Neural cell (in vitro differentiated cells): ENCODE data around the gene NCOA3. TPM values are rescaled to one million over a fixed set of nuclear protein-coding genes. Genes with fewer than 3 reads are reported as not detected.

Source experiments
- H2AFZ ChIP-seq: fragments of 200-600, 300-800 bp; sonication (generic), shearing (Covaris generic); 2 replicates; pipeline ENCODE4 v1.6.0; 2014; ENCODE audit warnings: low read depth, mild to moderate bottlenecking, antibody characterized with exemption, low read length, moderate library complexity
- H3F3A ChIP-seq: fragments of 200-600 bp; shearing (Covaris generic); 2 replicates; pipeline ENCODE4 v1.6.1; 2016; ENCODE audit warnings: mild to moderate bottlenecking, moderate library complexity, mixed read lengths, antibody characterized with exemption, low read length; ENCODE audit not compliant: insufficient read depth, poor library complexity, severe bottlenecking
- H3K27ac ChIP-seq: fragments of 200-600, 300-800 bp; sonication (generic), shearing (Covaris generic); 2 replicates; pipeline ENCODE4 v1.5.1; 2014; ENCODE audit warnings: mild to moderate bottlenecking, low read length, moderate library complexity
- H3K27me3 ChIP-seq: fragments of 300-800, 200-600 bp; sonication (generic), shearing (Covaris generic); 2 replicates; pipeline ENCODE4 v1.6.0; 2014; ENCODE audit warnings: mild to moderate bottlenecking, low read depth, low read length, moderate library complexity; ENCODE audit not compliant: insufficient read depth
- H3K36me3 ChIP-seq: fragments of 300-800, 200-600 bp; sonication (generic), shearing (Covaris generic); 2 replicates; pipeline ENCODE4 v1.5.1; 2014; ENCODE audit warnings: mild to moderate bottlenecking, antibody characterized with exemption, low read length, moderate library complexity; ENCODE audit not compliant: insufficient read depth
- H3K4me2 ChIP-seq: fragments of 300-800, 200-600 bp; sonication (generic), shearing (Covaris generic); 2 replicates; pipeline ENCODE4 v1.6.0; 2014; ENCODE audit warnings: mild to moderate bottlenecking, low read length
- H3K4me3 ChIP-seq: fragments of 300-800, 200-600 bp; sonication (generic), shearing (Covaris generic); 2 replicates; pipeline ENCODE4 v1.5.1; 2014; ENCODE audit warnings: mild to moderate bottlenecking, low read length, moderate library complexity
- H3K79me2 ChIP-seq: fragments of 200-600 bp; shearing (Covaris generic); replicated peaks from 2 replicates; pipeline ENCODE4 v1.6.0; 2014; ENCODE audit warnings: mild to moderate bottlenecking, low read length, moderate library complexity; ENCODE audit not compliant: insufficient read depth
- H3K9ac ChIP-seq: fragments of 300-800, 200-600 bp; sonication (generic), shearing (Covaris generic); 2 replicates; pipeline ENCODE4 v1.6.1; 2016; ENCODE audit warnings: mild to moderate bottlenecking, low read length, mixed read lengths
- H3K9me2 ChIP-seq: fragments of 200-600 bp; shearing (Covaris generic); 2 replicates; pipeline ENCODE4 v1.6.1; 2016; ENCODE audit warnings: mild to moderate bottlenecking, low read length, mixed read lengths; ENCODE audit not compliant: insufficient read depth
- H3K9me3 ChIP-seq: fragments of 200-600, 300-800 bp; sonication (generic), shearing (Covaris generic); 2 replicates; pipeline ENCODE4 v1.6.1; 2016; ENCODE audit warnings: mild to moderate bottlenecking, mixed run types, low read length, moderate library complexity, mixed read lengths
- H4K20me1 ChIP-seq: fragments of 200-600 bp; shearing (Covaris generic); 2 replicates; pipeline ENCODE4 v1.6.1; 2016; ENCODE audit warnings: mild to moderate bottlenecking, mixed run types; ENCODE audit not compliant: insufficient read depth
- EP300 ChIP-seq: fragments of 450-650 bp; conservative IDR thresholded peaks from 2 replicates; pipeline ENCODE4 v1.6.1; 2014; ENCODE audit warnings: antibody characterized with exemption, mild to moderate bottlenecking, moderate library complexity; ENCODE audit not compliant: poor library complexity, severe bottlenecking
- EZH2 ChIP-seq: fragments of 200-600, 300-800 bp; shearing (Covaris generic), sonication (generic); IDR thresholded peaks from 2 replicates; pipeline ENCODE4 v1.6.1; 2014; ENCODE audit warnings: antibody characterized with exemption, low read length, borderline replicate concordance, mild to moderate bottlenecking; ENCODE audit not compliant: insufficient read depth, poor library complexity, severe bottlenecking
- MXI1 ChIP-seq: fragments of 450-650 bp; conservative IDR thresholded peaks from 2 replicates; pipeline ENCODE4 v1.6.1; 2014; ENCODE audit warnings: antibody characterized with exemption, mild to moderate bottlenecking; ENCODE audit not compliant: poor library complexity, severe bottlenecking
- POLR2AphosphoS5 ChIP-seq: IDR thresholded peaks from 2 replicates; pipeline ENCODE4 v1.6.1; 2012
- RAD21 ChIP-seq: fragments of 450-650 bp; conservative IDR thresholded peaks from 2 replicates; pipeline ENCODE4 v1.6.1; 2014; ENCODE audit warnings: antibody characterized with exemption, mild to moderate bottlenecking, moderate library complexity
- REST ChIP-seq: IDR thresholded peaks from 2 replicates; pipeline ENCODE4 v1.6.1; 2012; ENCODE audit warnings: borderline replicate concordance
- SMC3 ChIP-seq: fragments of 450-650 bp; conservative IDR thresholded peaks from 2 replicates; pipeline ENCODE4 v1.6.1; 2014; ENCODE audit warnings: antibody characterized with exemption, mild to moderate bottlenecking, moderate library complexity; ENCODE audit not compliant: poor library complexity
- TAF1 ChIP-seq: IDR thresholded peaks from 2 replicates; pipeline ENCODE4 v1.6.1; 2012; ENCODE audit warnings: low read depth
- polyA plus RNA-seq: library from polyadenylated mRNA; depleted of rRNA; stranded (reverse); fragments of >200 nt; gene quantifications from 2 replicates; pipeline ENCODE4 v1.2.3, GENCODE V29; 2014
- TF ChIP-seq, protein P1 (sequence below): fragments of 450-650 bp; IDR thresholded peaks from 2 replicates; pipeline ENCODE4 v1.5.1; 2014; ENCODE audit warnings: antibody characterized with exemption, mild to moderate bottlenecking, moderate library complexity; ENCODE audit not compliant: poor library complexity, severe bottlenecking

The NCOA3 gene
- polyA plus RNA-seq, 1 donor from 2014 or later: 14.2 TPM

- Histone ChIP-seq H3K9ac (no peak overlapping the region), H3K79me2 (no peaks in the 10 kb centered on the region), H3K27me3 (no peaks in the 10 kb centered on the region), H3K36me3 (no peaks in the 10 kb centered on the region), H3K9me2 (no peaks in the 10 kb centered on the region), H3K4me2 (no peak overlapping the region), H4K20me1 (no peaks in the 10 kb centered on the region), H2AFZ (no peak overlapping the region), H3K4me3 (no peak overlapping the region), H3K9me3 (no peaks in the 10 kb centered on the region), H3F3A (no peaks in the 10 kb centered on the region), H3K27ac (no peak overlapping the region)
- TF ChIP-seq POLR2AphosphoS5: no peak
- no peak for TF ChIP-seq TAF1
- no peak for TF ChIP-seq REST
- TF ChIP-seq, protein P1, sequence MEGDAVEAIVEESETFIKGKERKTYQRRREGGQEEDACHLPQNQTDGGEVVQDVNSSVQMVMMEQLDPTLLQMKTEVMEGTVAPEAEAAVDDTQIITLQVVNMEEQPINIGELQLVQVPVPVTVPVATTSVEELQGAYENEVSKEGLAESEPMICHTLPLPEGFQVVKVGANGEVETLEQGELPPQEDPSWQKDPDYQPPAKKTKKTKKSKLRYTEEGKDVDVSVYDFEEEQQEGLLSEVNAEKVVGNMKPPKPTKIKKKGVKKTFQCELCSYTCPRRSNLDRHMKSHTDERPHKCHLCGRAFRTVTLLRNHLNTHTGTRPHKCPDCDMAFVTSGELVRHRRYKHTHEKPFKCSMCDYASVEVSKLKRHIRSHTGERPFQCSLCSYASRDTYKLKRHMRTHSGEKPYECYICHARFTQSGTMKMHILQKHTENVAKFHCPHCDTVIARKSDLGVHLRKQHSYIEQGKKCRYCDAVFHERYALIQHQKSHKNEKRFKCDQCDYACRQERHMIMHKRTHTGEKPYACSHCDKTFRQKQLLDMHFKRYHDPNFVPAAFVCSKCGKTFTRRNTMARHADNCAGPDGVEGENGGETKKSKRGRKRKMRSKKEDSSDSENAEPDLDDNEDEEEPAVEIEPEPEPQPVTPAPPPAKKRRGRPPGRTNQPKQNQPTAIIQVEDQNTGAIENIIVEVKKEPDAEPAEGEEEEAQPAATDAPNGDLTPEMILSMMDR: no peak
- TF ChIP-seq SMC3: no peak
- no peak for TF ChIP-seq EZH2
- TF ChIP-seq EP300: no peak
- no peak for TF ChIP-seq MXI1
- no peak for TF ChIP-seq RAD21
Observed at GRCh38 chr20:47682916-47683315, 181.2 kb downstream of the NCOA3 start.

- Histone ChIP-seq H3K79me2 (no peaks in the 10 kb centered on the region), H3K9me2 (no peaks in the 10 kb centered on the region), H3K4me3 (no peak overlapping the region), H3K4me2 (no peak overlapping the region), H2AFZ (no peak overlapping the region), H3K36me3 (no peaks in the 10 kb centered on the region), H3K9me3 (no peaks in the 10 kb centered on the region), H3K27ac (no peak overlapping the region), H3K27me3 (no peaks in the 10 kb centered on the region), H4K20me1 (no peaks in the 10 kb centered on the region), H3F3A (no peaks in the 10 kb centered on the region), H3K9ac (no peak overlapping the region)
- TF ChIP-seq EZH2 (no peak), REST (no peak)
- TF ChIP-seq, protein P1: no peak
Observed at GRCh38 chr20:47684306-47685080, 182.8 kb downstream of the NCOA3 start.
